NCI-H1092 treated with DMSO at 0.1 percent for 48 hours (cell line): ENCODE data around the gene GALNT2.

Experiments used
- DNase-seq: peaks from one replicate; lab custom pipeline; 2025; lab: John Stamatoyannopoulos, UW

Gene GALNT2

GRCh38 chr1:230280906-230281413 lies 213.9 kb downstream of the GALNT2 start:
- no peak for DNase-seq

GRCh38 chr1:230281556-230281955 lies 214.5 kb downstream of the GALNT2 start:
- DNase-seq, result no peak

GRCh38 chr1:230282157-230282556 lies 215.1 kb downstream of the GALNT2 start:
- DNase-seq, result peak; percentile 58

GRCh38 chr1:230283678-230284077 lies 216.6 kb downstream of the GALNT2 start:
- DNase-seq, result no peak

- DNase-seq, result no peak
Observed at GRCh38 chr1:230284891-230285290, 217.9 kb downstream of the GALNT2 start.

GRCh38 chr1:230285351-230285750 lies 218.3 kb downstream of the GALNT2 start:
- no peak for DNase-seq

GRCh38 chr1:230286166-230286889 lies 219.3 kb downstream of the GALNT2 start:
- DNase-seq, result no peak

- no peak for DNase-seq
Observed at GRCh38 chr1:230286890-230287269, 219.8 kb downstream of the GALNT2 start.

- no peak for DNase-seq
Observed at GRCh38 chr1:230287674-230288315, 220.8 kb downstream of the GALNT2 start.

GRCh38 chr1:230288641-230289349 lies 221.8 kb downstream of the GALNT2 start:
- no peak for DNase-seq

GRCh38 chr1:230289350-230289644 lies 222.3 kb downstream of the GALNT2 start:
- no peak for DNase-seq

GRCh38 chr1:230291731-230292620 lies 224.9 kb downstream of the GALNT2 start:
- DNase-seq, result peak; percentile 82

GRCh38 chr1:230292689-230293389 lies 225.8 kb downstream of the GALNT2 start:
- DNase-seq, result peak; percentile 84

- no peak for DNase-seq
Observed at GRCh38 chr1:230293390-230293700, 226.3 kb downstream of the GALNT2 start.

GRCh38 chr1:230295367-230295766 lies 228.3 kb downstream of the GALNT2 start:
- DNase-seq, result no peak

- DNase-seq, result no peak
Observed at GRCh38 chr1:230299191-230300006, 232.4 kb downstream of the GALNT2 start.

GRCh38 chr1:230300322-230301301 lies 233.6 kb downstream of the GALNT2 start:
- no peak for DNase-seq

- DNase-seq, result no peak
Observed at GRCh38 chr1:230301322-230301721, 234.3 kb downstream of the GALNT2 start.

- DNase-seq, result no peak
Observed at GRCh38 chr1:230301822-230302221, 234.8 kb downstream of the GALNT2 start.

GRCh38 chr1:230303069-230303468 lies 236.0 kb downstream of the GALNT2 start:
- DNase-seq, result no peak
